Epithelial cell of proximal tubule (primary cell): ENCODE results near the gene PTMA. TPM values are rescaled to one million over a fixed set of nuclear protein-coding genes. Genes with fewer than 3 reads are reported as not detected.
"Not testable (repeated sequence)": the region's sequence is repeated elsewhere in the genome, so short reads cannot be mapped to it uniquely, and the experiment has no call there.

Experiments used
- DNase-seq: peaks from one replicate; pipeline ENCODE4 v3.0.0-alpha.2; 2011; ENCODE audit warnings: low read depth
- H3K4me3 ChIP-seq: 2 replicates; pipeline ENCODE4 v1.5.1; 2011; ENCODE audit warnings: low read depth, mild to moderate bottlenecking, low read length
- total RNA-seq: library from RNA; depleted of rRNA; stranded (reverse); fragments of >200 nt; gene quantifications from 2 replicates; pipeline ENCODE4 v1.2.3, GENCODE V29; 2015
- TF ChIP-seq, protein P1 (sequence below): conservative IDR thresholded peaks from 2 replicates; pipeline ENCODE4 v1.5.1; 2012; ENCODE audit warnings: low read depth, mild to moderate bottlenecking, low read length

The PTMA gene, protein sequence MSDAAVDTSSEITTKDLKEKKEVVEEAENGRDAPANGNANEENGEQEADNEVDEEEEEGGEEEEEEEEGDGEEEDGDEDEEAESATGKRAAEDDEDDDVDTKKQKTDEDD
- 1,797 and 2,011 TPM in 2 replicates for total RNA-seq

DNA sequence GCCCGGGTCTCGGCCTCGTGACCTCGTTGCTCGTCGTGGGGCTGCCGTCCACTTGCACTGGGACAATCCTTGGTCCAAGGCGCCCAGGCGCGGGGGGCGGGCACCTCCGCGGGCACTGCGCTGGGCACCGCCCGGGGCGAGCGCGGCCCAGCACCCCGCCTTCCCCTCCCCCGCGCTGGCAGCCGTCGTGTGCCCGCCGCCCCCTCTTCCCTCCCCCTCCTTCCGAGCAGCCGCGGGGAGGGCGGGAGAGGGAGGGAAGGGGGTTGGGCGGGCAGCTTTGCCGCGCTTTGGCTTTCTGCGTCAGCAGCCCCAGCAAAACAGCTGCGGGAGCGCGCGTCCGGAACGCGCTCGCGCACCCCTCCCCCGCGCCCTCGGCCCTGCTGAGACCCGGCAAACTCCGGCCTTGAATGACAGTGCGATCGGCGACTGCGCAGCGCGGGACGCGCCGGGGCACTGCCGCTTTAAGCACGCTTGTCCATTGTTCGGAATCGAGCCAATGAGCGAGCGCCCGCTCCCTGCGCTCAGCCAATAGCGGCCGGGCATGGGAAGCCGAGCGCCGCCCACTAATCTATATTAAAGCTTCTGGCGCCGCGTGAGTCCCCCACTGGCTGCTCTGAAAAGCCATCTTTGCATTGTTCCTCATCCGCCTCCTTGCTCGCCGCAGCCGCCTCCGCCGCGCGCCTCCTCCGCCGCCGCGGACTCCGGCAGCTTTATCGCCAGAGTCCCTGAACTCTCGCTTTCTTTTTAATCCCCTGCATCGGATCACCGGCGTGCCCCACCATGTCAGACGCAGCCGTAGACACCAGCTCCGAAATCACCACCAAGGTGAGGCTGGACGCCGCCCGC, at the start of gene PTMA:
TSS of gene PTMA (plus strand) at position 599 of the 846 bp plus-strand sequence. CDS start at position 781, 182 bp downstream.
- TF ChIP-seq, protein P1, sequence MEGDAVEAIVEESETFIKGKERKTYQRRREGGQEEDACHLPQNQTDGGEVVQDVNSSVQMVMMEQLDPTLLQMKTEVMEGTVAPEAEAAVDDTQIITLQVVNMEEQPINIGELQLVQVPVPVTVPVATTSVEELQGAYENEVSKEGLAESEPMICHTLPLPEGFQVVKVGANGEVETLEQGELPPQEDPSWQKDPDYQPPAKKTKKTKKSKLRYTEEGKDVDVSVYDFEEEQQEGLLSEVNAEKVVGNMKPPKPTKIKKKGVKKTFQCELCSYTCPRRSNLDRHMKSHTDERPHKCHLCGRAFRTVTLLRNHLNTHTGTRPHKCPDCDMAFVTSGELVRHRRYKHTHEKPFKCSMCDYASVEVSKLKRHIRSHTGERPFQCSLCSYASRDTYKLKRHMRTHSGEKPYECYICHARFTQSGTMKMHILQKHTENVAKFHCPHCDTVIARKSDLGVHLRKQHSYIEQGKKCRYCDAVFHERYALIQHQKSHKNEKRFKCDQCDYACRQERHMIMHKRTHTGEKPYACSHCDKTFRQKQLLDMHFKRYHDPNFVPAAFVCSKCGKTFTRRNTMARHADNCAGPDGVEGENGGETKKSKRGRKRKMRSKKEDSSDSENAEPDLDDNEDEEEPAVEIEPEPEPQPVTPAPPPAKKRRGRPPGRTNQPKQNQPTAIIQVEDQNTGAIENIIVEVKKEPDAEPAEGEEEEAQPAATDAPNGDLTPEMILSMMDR = no peak
- peak; percentile 90 for DNase-seq
- peak within 1 kb of the TSS; percentile 97 for H3K4me3 ChIP-seq

DNA sequence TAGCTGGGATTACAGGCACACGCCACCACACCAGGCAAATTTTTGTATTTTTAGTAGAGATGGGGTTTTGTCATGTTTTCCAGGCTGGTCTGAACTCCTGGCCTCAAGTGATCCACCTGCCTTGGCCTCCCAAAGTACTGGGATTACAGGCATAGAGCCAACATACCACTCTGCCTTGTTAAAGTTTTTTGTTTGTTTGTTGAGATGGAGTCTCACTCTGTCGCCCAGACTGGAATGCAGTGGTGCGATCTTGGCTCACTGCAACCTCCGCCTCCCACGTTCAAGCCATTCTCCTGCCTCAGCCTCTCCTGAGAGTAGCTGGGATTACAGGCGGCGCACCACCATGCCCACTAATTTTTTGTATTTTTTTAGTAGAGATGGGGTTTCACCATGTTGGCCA, 48.3 kb upstream of the PTMA start:
- DNase-seq, H3K4me3 ChIP-seq: not testable (repeated sequence)

DNA sequence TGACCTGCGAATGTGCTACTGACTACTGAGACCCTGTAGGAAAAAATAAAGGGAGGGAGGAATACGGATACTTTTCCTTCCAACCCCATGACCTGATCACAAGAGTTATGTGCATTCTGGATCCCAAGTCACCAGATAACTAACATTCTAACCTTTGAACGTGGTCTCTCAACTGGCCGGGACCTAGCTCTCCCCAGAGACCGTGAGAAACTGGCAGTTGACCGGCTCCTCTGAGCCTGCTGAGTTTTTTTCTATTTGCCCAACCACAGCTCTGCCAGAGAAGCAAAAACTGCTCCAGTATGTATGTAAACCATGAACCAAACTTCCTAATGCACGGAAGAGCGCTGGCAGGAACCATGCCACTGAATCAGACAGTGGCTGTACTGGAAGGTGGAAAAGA, 47.5 kb upstream of the PTMA start:
- TF ChIP-seq, protein P1 = no peak
- DNase-seq = no peak
- no peak overlapping the region for H3K4me3 ChIP-seq

DNA sequence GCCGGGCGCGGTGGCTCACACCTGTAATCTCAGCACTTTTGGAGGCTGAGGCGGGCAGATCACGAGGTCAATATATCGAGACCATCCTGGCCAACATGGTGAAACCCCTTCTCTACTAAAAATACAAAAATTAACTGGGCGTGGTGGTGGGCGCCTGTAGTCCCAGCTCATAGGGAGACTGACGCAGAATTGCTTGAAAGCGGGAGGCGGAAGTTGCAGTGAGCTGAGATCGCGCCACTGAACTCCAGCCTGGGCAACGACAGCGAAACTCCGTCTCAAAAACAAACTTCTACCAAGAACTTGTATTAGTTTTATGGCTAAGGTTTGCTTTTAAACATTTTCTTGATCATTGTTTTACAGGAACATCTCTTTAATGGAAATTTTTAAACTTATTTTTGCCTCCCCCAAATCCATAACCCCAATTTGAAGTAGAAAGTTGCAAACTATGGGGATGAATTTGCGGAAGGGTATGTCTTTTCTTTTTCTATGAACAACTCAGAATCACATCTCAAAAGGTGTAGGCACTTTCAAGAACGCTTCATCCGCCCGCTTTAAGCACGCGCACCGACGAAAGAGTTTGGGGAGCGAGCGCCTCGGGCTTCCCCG, 46.8 kb upstream of the PTMA start:
- DNase-seq = no peak
- TF ChIP-seq, protein P1 = no peak
- H3K4me3 ChIP-seq = peak overlapping the region; percentile 53

DNA sequence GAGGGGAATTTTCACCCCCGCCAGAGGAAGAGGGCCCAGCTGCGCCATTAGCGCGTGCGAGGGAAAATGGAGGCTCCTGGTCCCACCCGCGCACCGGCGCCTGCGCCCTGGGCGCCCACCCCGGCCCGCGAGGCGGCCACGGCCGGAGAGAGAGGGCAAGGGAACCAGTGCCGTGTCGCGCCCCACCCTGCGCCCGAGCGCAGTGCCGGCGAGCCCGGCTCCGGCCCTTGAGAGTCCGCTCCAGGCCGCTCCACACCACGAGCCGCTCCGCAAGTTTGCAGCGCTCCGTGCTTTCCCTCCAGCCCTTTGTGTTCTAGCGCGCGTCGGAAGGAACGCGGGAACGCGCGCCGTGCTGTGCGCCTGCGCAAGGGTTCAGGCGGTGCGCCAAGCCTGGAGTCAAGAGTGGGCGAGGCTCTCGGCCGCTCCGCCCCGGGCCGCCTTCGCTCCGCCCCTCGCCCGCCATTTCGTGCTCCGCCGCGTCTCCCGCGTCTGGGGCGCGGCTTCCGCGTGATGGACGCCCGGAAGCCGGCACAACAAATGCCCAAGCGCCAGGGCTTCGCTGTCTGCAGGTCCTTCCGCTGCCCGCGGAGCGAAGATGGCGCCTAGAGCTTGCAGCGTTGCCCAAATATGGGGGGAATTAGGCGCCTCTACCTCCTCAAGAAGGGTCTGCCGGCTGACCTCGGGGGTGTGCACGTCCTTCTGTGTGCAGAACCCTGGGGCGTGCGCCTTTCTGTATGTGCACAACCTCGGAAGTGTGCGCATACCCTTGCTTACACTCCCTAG, 46.1 kb upstream of the PTMA start:
- TF ChIP-seq, protein P1 = no peak
- DNase-seq = peak; percentile 61
- H3K4me3 ChIP-seq = peak overlapping the region; percentile 54

DNA sequence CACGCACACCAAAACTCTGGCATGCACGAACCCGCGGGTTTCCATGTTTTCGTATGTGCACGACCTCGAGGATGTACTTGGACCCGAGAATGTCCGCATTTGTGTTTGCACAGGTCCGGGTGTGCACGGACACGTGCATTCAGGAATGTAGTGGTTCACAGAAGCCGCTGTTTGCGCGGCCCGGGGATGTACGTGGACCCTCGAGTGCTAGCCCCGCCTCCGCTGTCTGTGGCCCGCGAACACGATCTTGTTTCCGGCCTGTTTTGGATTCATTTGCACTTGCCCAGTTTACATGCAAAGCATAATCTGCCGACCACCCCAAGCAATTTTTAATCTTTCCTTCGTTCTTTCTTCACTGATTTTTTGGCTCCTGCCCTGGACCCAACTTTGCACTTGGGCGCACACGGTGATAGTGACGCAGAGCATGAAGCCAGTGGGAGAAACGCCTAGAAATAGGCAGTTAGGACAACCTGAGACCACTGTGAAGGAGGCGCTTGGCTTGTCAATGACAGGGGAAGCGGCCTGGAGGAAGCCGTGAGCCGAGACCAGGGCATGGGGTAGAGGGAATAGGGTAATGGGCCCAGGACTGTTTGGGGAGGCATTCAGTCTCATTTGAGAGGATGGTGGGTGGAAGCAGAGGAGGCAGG, 45.4 kb upstream of the PTMA start:
- H3K4me3 ChIP-seq = peak overlapping the region; percentile 54
- TF ChIP-seq, protein P1 = no peak
- no peak for DNase-seq
